Measurements from ENCODE around the gene MYO5B.
"Not testable (repeated sequence)": the region's sequence is repeated elsewhere in the genome, so short reads cannot be mapped to it uniquely, and the experiment has no call there.

GRCh38 chr18:50241768-50242167, 46.8 kb upstream of the MYO5B start:
- not testable (repeated sequence) for TF ChIP-seq NFIC (IDR thresholded peaks at IDR 0.05; ENCODE audit: borderline replicate concordance); SMC3 (IDR thresholded peaks at IDR 0.05; ENCODE audit: low read depth, low read length); RAD21 (IDR thresholded peaks at IDR 0.05; ENCODE audit: low read length); CTCF (IDR thresholded peaks at IDR 0.05); PBX3 (IDR thresholded peaks at IDR 0.05); JUND (IDR thresholded peaks at IDR 0.05); TAF1 (IDR thresholded peaks at IDR 0.05; ENCODE audit: borderline replicate concordance, low read depth, low read length); EP300 (IDR thresholded peaks at IDR 0.05; ENCODE audit: borderline replicate concordance in 1 of 2, low read depth in 1 of 2, low read length in 1 of 2); YY1 (IDR thresholded peaks at IDR 0.05; ENCODE audit: low read depth); REST (IDR thresholded peaks at IDR 0.05; ENCODE audit: low read depth, low read length); RCOR1 (IDR thresholded peaks at IDR 0.05; ENCODE audit: low read length)

Data from SK-N-SH (cell line).